ENCODE data around the gene CCDC152. TPM values are rescaled to one million over a fixed set of nuclear protein-coding genes. Genes with fewer than 3 reads are reported as not detected.

CCDC152 gene
- total RNA-seq, 2 donors from 2014 or later, result 10.5 to 13.5 TPM

GRCh38 chr5:42753099-42753498 is 3.5 kb upstream of the CCDC152 start:
- Mint-ChIP-seq H3K4me3 (no peak overlapping the region), H3K27me3 (ENCODE audit: low read depth) (no peaks in the 10 kb centered on the region)

GRCh38 chr5:42759456-42759855 is 2.8 kb downstream of the CCDC152 start:
- Mint-ChIP-seq H3K36me3 (ENCODE audit: insufficient read depth in 2 of 2) (no peaks in the 10 kb centered on the region), H3K27me3 (ENCODE audit: low read depth) (peaks cover 6% of the 10 kb centered on the region), H3K4me1 (ENCODE audit: low read depth) (peaks cover 10% of the 10 kb centered on the region), H3K27ac (no peak overlapping the region), H3K4me3 (no peak overlapping the region), H3K9me3 (no peaks in the 10 kb centered on the region)
- no peak for DNase-seq
- ATAC-seq (replicated peaks in 1 of 2), result no peak

More at GRCh38 chr5:42753099-42753498, 3.5 kb upstream of the CCDC152 start:
- no peaks in the 10 kb centered on the region for H3K36me3 Mint-ChIP-seq (ENCODE audit: insufficient read depth in 2 of 2)
- H3K27ac Mint-ChIP-seq, result no peak overlapping the region
- peaks cover 0 to 1% of the 10 kb centered on the region in 2 donors for H3K9me3 Mint-ChIP-seq
- peaks cover 10% of the 10 kb centered on the region for H3K4me1 Mint-ChIP-seq (ENCODE audit: low read depth)
- no peak for ATAC-seq (replicated peaks in 1 of 2)
- no peak for DNase-seq

GRCh38 chr5:42760426-42760825 is 3.8 kb downstream of the CCDC152 start:
- peaks cover 6% of the 10 kb centered on the region for H3K27me3 Mint-ChIP-seq (ENCODE audit: low read depth)
- no peak for ATAC-seq (replicated peaks in 1 of 2)

DNA sequence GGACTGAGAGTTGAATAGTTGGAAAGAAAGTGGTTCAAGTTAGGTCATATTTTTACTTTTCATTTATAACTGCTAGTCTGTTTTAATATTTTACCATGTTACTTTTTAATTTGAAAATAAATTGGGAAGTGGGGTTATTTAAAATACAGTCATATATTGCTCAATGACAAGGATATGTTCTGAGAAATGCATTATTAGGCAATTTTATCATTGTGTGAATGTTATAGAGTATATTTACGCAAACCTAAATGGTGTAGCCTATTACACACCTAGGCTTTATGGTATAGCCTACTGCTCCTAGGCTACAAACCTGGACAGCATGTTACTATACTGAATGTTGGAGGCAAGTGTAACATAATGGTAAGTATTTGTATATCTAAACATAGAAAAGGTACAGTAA is 5.2 kb downstream of the CCDC152 start:
- no peak for ATAC-seq (replicated peaks in 1 of 2)

More at GRCh38 chr5:42760426-42760825, 3.8 kb downstream of the CCDC152 start:
- no peaks in the 10 kb centered on the region for H3K9me3 Mint-ChIP-seq
- peaks cover 10% of the 10 kb centered on the region for H3K4me1 Mint-ChIP-seq (ENCODE audit: low read depth)
- H3K4me3 Mint-ChIP-seq, result no peak overlapping the region
- DNase-seq, result no peak
- H3K36me3 Mint-ChIP-seq (ENCODE audit: insufficient read depth in 2 of 2), result no peaks in the 10 kb centered on the region
- no peak overlapping the region for H3K27ac Mint-ChIP-seq

DNA sequence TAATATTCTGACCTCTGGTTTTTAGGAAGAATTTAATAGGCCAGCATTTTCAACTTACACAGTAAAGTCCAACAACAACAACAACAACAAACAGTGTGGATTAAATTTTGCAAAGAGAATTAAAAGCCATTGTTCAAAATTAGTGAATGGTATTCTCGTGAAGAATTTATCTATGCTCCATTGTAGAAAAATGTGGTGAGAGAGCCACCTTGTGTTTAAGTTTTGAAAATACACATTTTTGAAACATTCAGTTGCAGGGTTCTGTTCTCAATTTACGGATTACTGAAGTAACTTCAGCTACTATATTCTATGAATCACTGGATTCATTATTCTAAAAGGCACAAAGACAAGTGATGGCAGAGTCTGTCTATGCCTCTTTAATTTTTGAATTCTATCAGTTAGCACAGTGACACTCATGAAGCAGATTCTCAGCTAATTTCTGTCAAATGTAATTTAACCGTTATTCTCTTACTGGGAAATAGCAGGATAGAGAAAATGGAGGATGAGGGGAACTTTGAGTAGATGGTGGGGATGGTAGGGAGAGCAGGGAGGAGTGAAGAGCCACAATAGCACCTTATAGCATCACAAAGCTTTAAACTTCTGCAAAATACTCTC is 11.0 kb downstream of the CCDC152 start:
- Mint-ChIP-seq H3K27ac (peak overlapping the region; percentile 31), H3K4me1 (ENCODE audit: low read depth) (no peaks in the 10 kb centered on the region), H3K27me3 (ENCODE audit: low read depth) (peaks cover 12% of the 10 kb centered on the region), H3K4me3 (no peak overlapping the region), H3K36me3 (ENCODE audit: insufficient read depth in 2 of 2) (no peaks in the 10 kb centered on the region), H3K9me3 (no peaks in the 10 kb centered on the region)
- no peak for DNase-seq
- no peak for ATAC-seq (replicated peaks in 1 of 2)

More for the DNA sequence above, 5.2 kb downstream of the CCDC152 start:
- Mint-ChIP-seq H3K9me3 (no peaks in the 10 kb centered on the region), H3K27me3 (ENCODE audit: low read depth) (peaks cover 13% of the 10 kb centered on the region), H3K4me1 (ENCODE audit: low read depth) (peaks cover 10% of the 10 kb centered on the region), H3K27ac (no peak overlapping the region), H3K4me3 (no peak overlapping the region), H3K36me3 (ENCODE audit: insufficient read depth in 2 of 2) (no peaks in the 10 kb centered on the region)
- DNase-seq, result no peak

- peaks cover 12% of the 10 kb centered on the region for H3K27me3 Mint-ChIP-seq (ENCODE audit: low read depth)
- ATAC-seq (replicated peaks in 1 of 2), result no peak
- no peak for DNase-seq
- no peaks in the 10 kb centered on the region for H3K36me3 Mint-ChIP-seq (ENCODE audit: insufficient read depth in 2 of 2)
- no peaks in the 10 kb centered on the region for H3K4me1 Mint-ChIP-seq (ENCODE audit: low read depth)
- no peak overlapping the region for H3K27ac Mint-ChIP-seq
- no peak overlapping the region for H3K4me3 Mint-ChIP-seq
- no peaks in the 10 kb centered on the region for H3K9me3 Mint-ChIP-seq
Measured at GRCh38 chr5:42768106-42768504, 11.5 kb downstream of the CCDC152 start.

DNA sequence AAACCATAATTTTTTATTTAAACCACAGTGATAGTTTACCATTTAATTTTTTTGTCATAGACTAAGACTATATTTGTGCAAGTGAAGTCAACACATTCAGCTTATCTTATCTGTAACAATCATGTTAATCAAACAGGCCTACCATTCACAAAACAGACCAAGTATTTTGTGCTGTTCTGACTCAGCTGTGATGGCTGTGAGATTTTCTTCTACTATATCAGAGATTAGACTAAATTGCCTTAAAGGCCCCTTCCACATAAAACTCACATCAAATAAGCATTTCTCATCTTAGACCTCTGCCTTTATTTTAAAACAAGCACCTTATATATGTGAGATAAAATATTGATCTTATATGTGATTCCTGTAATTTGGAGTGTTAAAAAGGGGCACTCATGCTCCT is 13.4 kb downstream of the CCDC152 start:
- Mint-ChIP-seq H3K27ac (no peak overlapping the region), H3K9me3 (no peaks in the 10 kb centered on the region), H3K4me1 (ENCODE audit: low read depth) (no peaks in the 10 kb centered on the region), H3K36me3 (ENCODE audit: insufficient read depth in 2 of 2) (no peaks in the 10 kb centered on the region), H3K27me3 (ENCODE audit: low read depth) (peaks cover 12% of the 10 kb centered on the region), H3K4me3 (no peak overlapping the region)
- ATAC-seq (replicated peaks in 1 of 2) (no peak), DNase-seq (no peak)

DNA sequence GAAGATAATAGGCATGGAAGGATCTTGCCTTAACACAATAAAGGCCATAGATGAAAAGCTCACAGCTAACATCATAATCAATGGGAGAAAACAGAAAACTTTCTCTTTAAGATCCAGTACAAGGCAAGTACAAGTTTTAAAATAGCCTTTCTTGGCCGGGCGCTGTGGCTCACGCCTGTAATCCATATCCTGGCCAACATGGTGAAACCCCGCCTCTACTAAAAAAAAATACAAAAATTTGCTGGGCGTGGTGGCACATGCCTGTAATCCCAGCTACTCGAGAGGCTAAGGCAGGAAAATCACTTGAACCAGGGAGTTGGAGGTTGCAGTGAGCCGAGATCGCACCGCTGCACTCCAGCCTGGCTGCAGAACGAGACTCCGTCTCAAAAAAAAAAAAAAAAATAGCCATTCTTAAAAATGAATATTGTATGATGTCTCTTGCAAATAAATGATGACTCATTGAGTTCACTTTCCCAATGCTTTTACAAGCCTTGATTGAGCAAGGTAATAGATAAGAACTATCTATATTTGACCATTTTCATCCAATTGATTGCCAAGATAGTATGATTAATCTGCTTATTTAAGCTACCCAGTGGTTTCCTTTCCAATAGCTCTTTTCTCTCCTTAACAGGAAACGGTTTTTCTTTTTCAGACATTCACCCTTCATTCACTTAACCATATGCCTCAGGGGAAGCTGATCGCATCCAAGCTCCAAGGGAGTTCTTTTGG is 15.8 kb downstream of the CCDC152 start:
- peaks cover 4% of the 10 kb centered on the region for H3K27me3 Mint-ChIP-seq (ENCODE audit: low read depth)
- no peaks in the 10 kb centered on the region for H3K36me3 Mint-ChIP-seq (ENCODE audit: insufficient read depth in 2 of 2)
- no peak overlapping the region for H3K27ac Mint-ChIP-seq
- no peaks in the 10 kb centered on the region for H3K4me1 Mint-ChIP-seq (ENCODE audit: low read depth)
- no peaks in the 10 kb centered on the region for H3K9me3 Mint-ChIP-seq
- DNase-seq (no peak), ATAC-seq (replicated peaks in 1 of 2) (no peak)
- no peak overlapping the region for H3K4me3 Mint-ChIP-seq

GRCh38 chr5:42779083-42779482 is 22.5 kb downstream of the CCDC152 start:
- no peak for ATAC-seq (replicated peaks in 1 of 2)

DNA sequence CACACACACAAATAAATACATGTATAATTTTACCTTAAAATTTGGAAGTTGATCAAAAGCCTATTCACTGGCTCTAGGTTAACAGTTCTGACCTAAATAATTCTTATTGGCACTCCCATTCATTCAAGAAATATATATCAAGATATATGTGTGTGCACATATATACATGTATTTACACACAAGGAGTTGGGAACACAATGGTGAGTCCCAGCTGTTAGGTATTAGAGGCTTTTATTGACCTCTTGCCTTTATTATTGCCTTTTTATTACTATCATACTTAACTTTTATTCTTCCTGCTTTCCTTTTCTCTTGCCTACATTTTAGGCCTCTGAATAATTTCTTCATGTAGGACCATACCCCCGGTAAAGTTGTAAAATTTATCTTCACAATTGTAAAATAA is 25.0 kb downstream of the CCDC152 start:
- Mint-ChIP-seq H3K9me3 (peaks cover 10 to 11% of the 10 kb centered on the region in 2 donors), H3K27me3 (ENCODE audit: low read depth) (no peaks in the 10 kb centered on the region), H3K4me3 (no peak overlapping the region), H3K36me3 (ENCODE audit: insufficient read depth in 2 of 2) (peaks cover 6 to 8% of the 10 kb centered on the region in 2 donors), H3K27ac (no peak overlapping the region), H3K4me1 (ENCODE audit: low read depth) (peaks cover 5% of the 10 kb centered on the region)
- no peak for DNase-seq
- ATAC-seq (replicated peaks in 1 of 2), result no peak

More at GRCh38 chr5:42779083-42779482, 22.5 kb downstream of the CCDC152 start:
- peaks cover 0 to 2% of the 10 kb centered on the region in 2 donors for H3K36me3 Mint-ChIP-seq (ENCODE audit: insufficient read depth in 2 of 2)
- no peaks in the 10 kb centered on the region for H3K27me3 Mint-ChIP-seq (ENCODE audit: low read depth)
- no peak overlapping the region for H3K4me3 Mint-ChIP-seq
- H3K27ac Mint-ChIP-seq, result no peak overlapping the region
- peaks cover 5% of the 10 kb centered on the region for H3K4me1 Mint-ChIP-seq (ENCODE audit: low read depth)
- no peak for DNase-seq
- no peaks in the 10 kb centered on the region for H3K9me3 Mint-ChIP-seq

DNA sequence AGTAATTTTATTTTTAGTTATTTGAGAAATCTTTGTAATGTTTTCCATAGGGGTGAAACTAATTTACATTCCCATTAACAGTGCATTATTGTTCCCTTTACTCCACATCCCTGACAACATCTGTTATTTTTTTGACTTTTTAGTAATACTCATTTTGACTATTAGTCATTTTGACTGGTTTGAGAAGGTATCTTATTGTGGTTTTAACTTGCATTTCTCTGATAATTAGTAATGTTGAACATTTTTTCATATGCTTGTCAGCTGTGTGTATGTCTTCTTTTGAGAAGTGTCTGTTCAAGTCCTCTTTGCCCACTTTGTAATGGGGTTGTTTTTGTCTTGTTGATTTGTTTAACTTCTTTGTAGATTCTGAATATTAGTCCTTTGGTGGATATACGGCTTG is 27.5 kb downstream of the CCDC152 start:
- H3K27me3 Mint-ChIP-seq (ENCODE audit: low read depth), result no peaks in the 10 kb centered on the region
- H3K4me1 Mint-ChIP-seq (ENCODE audit: low read depth), result no peaks in the 10 kb centered on the region
- peaks cover 14 to 15% of the 10 kb centered on the region in 2 donors for H3K36me3 Mint-ChIP-seq (ENCODE audit: insufficient read depth in 2 of 2)
- H3K27ac Mint-ChIP-seq, result no peak overlapping the region
- H3K4me3 Mint-ChIP-seq, result no peak overlapping the region
- peaks cover 14 to 15% of the 10 kb centered on the region in 2 donors for H3K9me3 Mint-ChIP-seq
- ATAC-seq (replicated peaks in 1 of 2) (no peak), DNase-seq (no peak)

GRCh38 chr5:42785756-42786155 is 29.1 kb downstream of the CCDC152 start:
- H3K36me3 Mint-ChIP-seq (ENCODE audit: insufficient read depth in 2 of 2), result peaks cover 16 to 19% of the 10 kb centered on the region in 2 donors
- H3K9me3 Mint-ChIP-seq, result peaks cover 16 to 17% of the 10 kb centered on the region in 2 donors
- H3K27ac Mint-ChIP-seq, result no peak overlapping the region
- no peak overlapping the region for H3K4me3 Mint-ChIP-seq
- no peak for ATAC-seq (replicated peaks in 1 of 2)
- H3K4me1 Mint-ChIP-seq (ENCODE audit: low read depth), result no peaks in the 10 kb centered on the region
- DNase-seq, result no peak
- H3K27me3 Mint-ChIP-seq (ENCODE audit: low read depth), result no peaks in the 10 kb centered on the region

GRCh38 chr5:42787073-42787472 is 30.5 kb downstream of the CCDC152 start:
- Mint-ChIP-seq H3K27me3 (ENCODE audit: low read depth) (no peaks in the 10 kb centered on the region), H3K4me1 (ENCODE audit: low read depth) (no peaks in the 10 kb centered on the region), H3K36me3 (ENCODE audit: insufficient read depth in 2 of 2) (peaks cover 16 to 19% of the 10 kb centered on the region in 2 donors), H3K27ac (no peak overlapping the region), H3K9me3 (peaks cover 16 to 17% of the 10 kb centered on the region in 2 donors), H3K4me3 (no peak overlapping the region)
- ATAC-seq (replicated peaks in 1 of 2) (no peak), DNase-seq (no peak)
